SH-SY5Y (cell line): ENCODE measurements around the gene MYH7B.

ENCODE experiments used
- GATA2 ChIP-seq: IDR thresholded peaks from 2 replicates; pipeline ENCODE4 v1.6.1; 2011; ENCODE audit warnings: mild to moderate bottlenecking, low read depth, low read length
- GATA3 ChIP-seq: IDR thresholded peaks from 2 replicates; pipeline ENCODE4 v1.6.1; 2011; ENCODE audit warnings: low read depth, mild to moderate bottlenecking, low read length, moderate library complexity

- TF ChIP-seq GATA3 = no peak
- no peak for TF ChIP-seq GATA2
These were observed 41.5 kb downstream of the MYH7B start for GRCh38 chr20:34997131-34997561.
